ENCODE results near the gene PSMD10. TPM values are rescaled to one million over a fixed set of nuclear protein-coding genes. Genes with fewer than 3 reads are reported as not detected.

PSMD10 gene
- total and polyA plus RNA-seq, 2 experiments from 2014 or later, result 70.5 to 71.0 TPM

DNA sequence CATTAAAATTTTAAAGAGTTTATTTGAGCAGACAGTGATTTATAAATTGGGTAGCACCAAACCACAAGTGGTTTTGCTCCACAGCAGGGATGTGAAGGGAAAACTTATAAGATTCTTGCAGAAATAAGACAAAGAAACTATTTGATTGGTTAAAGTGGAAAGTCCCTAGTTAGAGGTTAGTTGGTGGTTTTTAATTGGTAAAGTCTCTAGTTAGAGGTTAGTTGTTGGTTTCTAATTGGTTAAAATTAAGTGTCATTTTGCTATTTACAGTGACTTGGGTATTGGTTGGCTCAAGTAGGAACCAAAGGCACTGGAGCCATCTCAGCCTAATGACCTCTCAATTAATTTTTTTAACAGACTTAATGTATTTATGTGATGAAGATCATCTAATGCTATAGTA, 23.2 kb upstream of the PSMD10 start:
- no peak for DNase-seq
- TF ChIP-seq EZH2 (IDR thresholded peaks at IDR 0.05; ENCODE audit: insufficient read depth, poor library complexity, severe bottlenecking) (no peak), EZH2phosphoT487 (IDR thresholded peaks at IDR 0.05; ENCODE audit: insufficient read depth, low read depth) (no peak)
- H3K9me2 ChIP-seq (ENCODE audit: insufficient read depth), result no peaks in the 10 kb centered on the region

GRCh38 chrX:108105473-108105872, 14.1 kb upstream of the PSMD10 start:
- H3K79me2 ChIP-seq (ENCODE audit: insufficient read depth), result peaks cover 8% of the 10 kb centered on the region

More for the DNA sequence above, 23.2 kb upstream of the PSMD10 start:
- Histone ChIP-seq H3K9ac (no peak overlapping the region), H3K4me1 (ENCODE audit: insufficient read depth) (no peaks in the 10 kb centered on the region), H3K36me3 (ENCODE audit: low read depth) (no peaks in the 10 kb centered on the region), H3F3A (ENCODE audit: insufficient read depth) (no peaks in the 10 kb centered on the region), H3K27ac (no peak overlapping the region), H3K9me3 (ENCODE audit: low read depth) (no peaks in the 10 kb centered on the region), H3K4me3 (no peak overlapping the region), H2AFZ (no peak overlapping the region), H4K20me1 (ENCODE audit: insufficient read depth) (no peaks in the 10 kb centered on the region), H3K79me2 (ENCODE audit: insufficient read depth) (no peaks in the 10 kb centered on the region), H3K27me3 (replicated peaks; ENCODE audit: insufficient read depth) (no peaks in the 10 kb centered on the region), H3K4me2 (ENCODE audit: unreplicated experiment) (no peak overlapping the region)
- in situ Hi-C loops (cut with MboI), result no loop called here

DNA sequence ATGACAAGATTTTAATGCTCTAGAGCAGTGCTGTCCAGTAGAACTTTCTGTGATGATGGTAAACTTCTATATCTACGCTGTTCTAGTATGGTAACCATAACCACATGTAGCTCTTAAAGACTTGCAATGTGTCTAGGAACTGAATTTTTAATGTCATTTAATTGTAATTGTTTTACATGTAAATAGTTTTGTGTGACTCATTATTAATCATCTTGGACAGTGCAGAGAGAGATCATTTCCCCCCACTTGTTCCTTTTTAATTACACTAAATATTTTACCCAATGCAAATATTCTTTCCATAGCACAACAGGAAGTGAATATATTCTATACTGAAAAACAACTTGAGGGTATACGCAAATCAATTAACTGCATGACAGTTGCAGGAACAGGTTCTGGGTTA, 6.0 kb upstream of the PSMD10 start:
- in situ Hi-C loops (cut with MboI), result no loop called here
- H3K79me2 ChIP-seq (ENCODE audit: insufficient read depth), result peaks cover 29% of the 10 kb centered on the region
- no peak overlapping the region for H3K4me2 ChIP-seq (ENCODE audit: unreplicated experiment)
- H3F3A ChIP-seq (ENCODE audit: insufficient read depth), result no peaks in the 10 kb centered on the region
- WGBS, 2 experiments (ENCODE audit: low coverage in 1 of 2, low lambda C conversion rate in 2 of 2, missing lambda C conversion rate in 2 of 2), result 83% methylated on average over 2 of the region's 2 CpGs
- H3K27me3 ChIP-seq (replicated peaks; ENCODE audit: insufficient read depth), result no peaks in the 10 kb centered on the region
- H2AFZ ChIP-seq, result no peak overlapping the region
- TF ChIP-seq EZH2 (IDR thresholded peaks at IDR 0.05; ENCODE audit: insufficient read depth, poor library complexity, severe bottlenecking) (no peak), EZH2phosphoT487 (IDR thresholded peaks at IDR 0.05; ENCODE audit: insufficient read depth, low read depth) (no peak)
- H3K27ac ChIP-seq, result no peak overlapping the region
- H3K36me3 ChIP-seq (ENCODE audit: low read depth), result no peaks in the 10 kb centered on the region
- peak; percentile 43 for DNase-seq
- H3K9me2 ChIP-seq (ENCODE audit: insufficient read depth), result no peaks in the 10 kb centered on the region
- no peak overlapping the region for H3K4me3 ChIP-seq
- no peaks in the 10 kb centered on the region for H4K20me1 ChIP-seq (ENCODE audit: insufficient read depth)
- H3K9ac ChIP-seq, result no peak overlapping the region
- H3K4me1 ChIP-seq (ENCODE audit: insufficient read depth), result peaks cover 4% of the 10 kb centered on the region; the same call in 1 of the 2 replicates
- no peaks in the 10 kb centered on the region for H3K9me3 ChIP-seq (ENCODE audit: low read depth)

More at GRCh38 chrX:108105473-108105872, 14.1 kb upstream of the PSMD10 start:
- H3K9me3 ChIP-seq (ENCODE audit: low read depth), result no peaks in the 10 kb centered on the region
- no peak overlapping the region for H3K4me3 ChIP-seq
- no peak overlapping the region for H3K27ac ChIP-seq
- H3K9ac ChIP-seq, result no peak overlapping the region
- H2AFZ ChIP-seq, result no peak overlapping the region
- no peaks in the 10 kb centered on the region for H4K20me1 ChIP-seq (ENCODE audit: insufficient read depth)
- H3K4me1 ChIP-seq (ENCODE audit: insufficient read depth), result no peaks in the 10 kb centered on the region
- no peaks in the 10 kb centered on the region for H3K36me3 ChIP-seq (ENCODE audit: low read depth)
- DNase-seq, result no peak
- H3K4me2 ChIP-seq (ENCODE audit: unreplicated experiment), result no peak overlapping the region
- H3K27me3 ChIP-seq (replicated peaks; ENCODE audit: insufficient read depth), result no peaks in the 10 kb centered on the region
- no peaks in the 10 kb centered on the region for H3K9me2 ChIP-seq (ENCODE audit: insufficient read depth)
- TF ChIP-seq EZH2phosphoT487 (IDR thresholded peaks at IDR 0.05; ENCODE audit: insufficient read depth, low read depth) (no peak), EZH2 (IDR thresholded peaks at IDR 0.05; ENCODE audit: insufficient read depth, poor library complexity, severe bottlenecking) (no peak)
- in situ Hi-C loops (cut with MboI), result no loop called here
- no peaks in the 10 kb centered on the region for H3F3A ChIP-seq (ENCODE audit: insufficient read depth)

DNA sequence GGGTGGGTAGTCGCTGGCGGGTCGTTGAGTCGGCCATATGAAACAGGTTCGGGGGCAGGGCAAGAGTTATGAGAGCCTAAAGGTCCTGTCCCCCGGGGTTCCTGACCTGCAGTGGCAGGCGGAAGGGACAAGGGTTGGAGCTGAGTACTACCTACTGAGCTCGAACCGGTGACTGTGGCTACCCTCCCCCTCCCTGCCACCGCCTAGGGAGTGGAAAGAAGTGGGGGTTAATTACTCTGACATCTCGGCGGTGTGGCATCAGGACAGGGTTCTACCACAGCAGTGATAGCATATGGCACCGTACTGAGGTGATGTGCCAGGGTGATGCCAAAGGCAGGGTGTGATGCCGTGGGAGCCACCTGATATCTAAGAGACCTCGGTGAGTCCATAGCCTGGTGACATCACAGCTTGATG, 543 bp upstream of the PSMD10 start:
- Histone ChIP-seq H3K9ac (peak overlapping the region; percentile 100), H3K27ac (peak overlapping the region; percentile 15; the same call in 1 of the 2 replicates)

More for the DNA sequence above, 543 bp upstream of the PSMD10 start:
- 0 to 3% methylated on average over 5 to 15 of the region's 15 CpGs for WGBS, 2 experiments (ENCODE audit: low coverage in 1 of 2, low lambda C conversion rate in 2 of 2, missing lambda C conversion rate in 2 of 2)
- Histone ChIP-seq H3K27me3 (replicated peaks; ENCODE audit: insufficient read depth) (no peaks in the 10 kb centered on the region), H3K4me3 (peak overlapping the region; percentile 94), H3K9me3 (ENCODE audit: low read depth) (no peaks in the 10 kb centered on the region), H3K36me3 (ENCODE audit: low read depth) (peaks cover 2% of the 10 kb centered on the region; the same call in 1 of the 2 replicates), H2AFZ (peak overlapping the region; percentile 99), H4K20me1 (ENCODE audit: insufficient read depth) (no peaks in the 10 kb centered on the region), H3K79me2 (ENCODE audit: insufficient read depth) (peaks cover 37% of the 10 kb centered on the region), H3K9me2 (ENCODE audit: insufficient read depth) (no peaks in the 10 kb centered on the region), H3K4me2 (ENCODE audit: unreplicated experiment) (peak overlapping the region; percentile 72), H3F3A (ENCODE audit: insufficient read depth) (no peaks in the 10 kb centered on the region; the same call in 1 of the 2 replicates), H3K4me1 (ENCODE audit: insufficient read depth) (peaks cover 8% of the 10 kb centered on the region; the same call in 1 of the 2 replicates)
- in situ Hi-C loops (cut with MboI), result no loop called here
- TF ChIP-seq EZH2 (IDR thresholded peaks at IDR 0.05; ENCODE audit: insufficient read depth, poor library complexity, severe bottlenecking) (no peak), EZH2phosphoT487 (IDR thresholded peaks at IDR 0.05; ENCODE audit: insufficient read depth, low read depth) (no peak)
- DNase-seq, result peak; percentile 33

Measured in GM23248 (cell line).